Stomach (tissue), 9 donors: Measurements from ENCODE around the gene SMYD3. TPM values are rescaled to one million over a fixed set of nuclear protein-coding genes. Genes with fewer than 3 reads are reported as not detected.

Experiments used
- DNase-seq, 2 donors: peaks; one replicate each; pipeline versions ENCODE4 v3.0.0 to v3.0.0-alpha.2; 2013 to 2019
- H3K27ac ChIP-seq, 5 donors: fragments of 200-600 bp in 4 of 5; sonication (generic) in 4 of 5; one replicate each; pipeline ENCODE4 v1.5.1; 2013 to 2019; ENCODE audit warnings: mild to moderate bottlenecking in 1 of 5, moderate library complexity in 1 of 5
- H3K27me3 ChIP-seq, 3 donors: fragments of 200-600 bp; sonication (generic); one replicate each; pipeline ENCODE4 v1.5.1; 2017 to 2019; ENCODE audit warnings: mixed run types in 1 of 3
- H3K36me3 ChIP-seq, 4 donors: fragments of 200-600 bp; sonication (generic); 1 replicate in 3 of 4; 2 replicates in 1 of 4; pipeline ENCODE4 v1.5.1; 2016 to 2019
- H3K4me1 ChIP-seq, 4 donors: fragments of 200-600 bp; sonication (generic); one replicate each; pipeline ENCODE4 v1.5.1; 2016 to 2019
- H3K4me3 ChIP-seq, 4 donors: fragments of 200-600 bp; sonication (generic) in 3 of 4; one replicate each; pipeline ENCODE4 v1.5.1; 2016 to 2019; ENCODE audit warnings: mild to moderate bottlenecking in 1 of 4
- H3K9me3 ChIP-seq, 4 donors: fragments of 200-600 bp; sonication (generic); one replicate each; pipeline ENCODE4 v1.5.1; 2016 to 2019
- CTCF ChIP-seq, 7 experiments: fragments of 450-650 bp in 4 of 7; fragments of 200-600 bp in 3 of 7; sonication (generic) in 3 of 7; IDR thresholded peaks; one replicate each; pipeline ENCODE4 v1.5.1; 2016 to 2019; ENCODE audit warnings: antibody characterized with exemption in 7 of 7, control low read depth in 2 of 7, mild to moderate bottlenecking in 1 of 7
- EP300 ChIP-seq: sonication (generic); formaldehyde crosslinking; IDR thresholded peaks from one replicate; pipeline ENCODE4 v1.6.1; 2017; ENCODE audit warnings: antibody characterized with exemption
- POLR2A ChIP-seq, 4 donors: fragments of 450-650 bp; IDR thresholded peaks; one replicate each; pipeline ENCODE4 v1.6.1; 2016; ENCODE audit warnings: antibody characterized with exemption in 4 of 4, control low read depth in 2 of 4, mild to moderate bottlenecking in 1 of 4, moderate library complexity in 1 of 4
- POLR2AphosphoS5 ChIP-seq, 3 donors: sonication (generic); formaldehyde crosslinking; IDR thresholded peaks; one replicate each; pipeline ENCODE4 v1.6.1; 2016; ENCODE audit warnings: antibody characterized with exemption in 3 of 3
- WGBS, 5 donors: extraction: QIAGEN DNeasy Blood & Tissue Kit in 3 of 5; methylation state at CpG; one replicate each; pipeline versions ENCODE4 v1.1.5 to v1.1.7; 2013 to 2018; 5-methylcytosine and 5-hydroxymethylcytosine counted together
- intact Hi-C: fragments of 100-400 bp; cut with DNase I; formaldehyde crosslinking; loops from one replicate; pipeline ENCODE4 v1.15.1; 2023; ENCODE audit warnings: low total_unique reads
- polyA plus RNA-seq, 3 donors: library from polyadenylated mRNA; stranded (reverse); fragments of 200-250 nt; gene quantifications; one replicate each; pipeline ENCODE4 v1.2.3, GENCODE V29; 2013
- total RNA-seq, 5 donors: library from RNA; depleted of rRNA; stranded (reverse); fragments of >200 nt; gene quantifications; one replicate each; pipeline versions ENCODE4 v1.1.0 to v1.2.3, GENCODE V29; 2014 to 2016
- donor health status: healthy with polysubstance abuse.
- donor health status: Bipolar disorder and iron deficiency.
- donor health status: healthy.

The SMYD3 gene
- total and polyA plus RNA-seq, 8 donors = 6.4 to 196 (median 27.8) TPM

- no peaks in the 10 kb centered on the region for H3K9me3 ChIP-seq
- no peak overlapping the region for H3K27ac ChIP-seq
- 59 to 79% (median 72%) methylated on average over 2 of the region's 2 CpGs for WGBS, 5 donors
- no peak overlapping the region for H3K4me3 ChIP-seq
- TF ChIP-seq EP300 (no peak), POLR2AphosphoS5 (IDR thresholded peaks at IDR 0.05) (no peak)
- DNase-seq = no peak
- intact Hi-C loops = no loop called here
- no peaks in the 10 kb centered on the region for H3K36me3 ChIP-seq
- H3K4me1 ChIP-seq = peaks cover 0 to 5% (median 0%) of the 10 kb centered on the region in 4 donors
- no peaks in the 10 kb centered on the region for H3K27me3 ChIP-seq
Observed at GRCh38 chr1:245987219-245987545, 519.9 kb downstream of the SMYD3 start.

GRCh38 chr1:245986404-245987218 lies 520.5 kb downstream of the SMYD3 start:
- no peak overlapping the region for H3K27ac ChIP-seq
- DNase-seq = no peak
- no peak for TF ChIP-seq POLR2A (IDR thresholded peaks at IDR 0.05)
- no peak for TF ChIP-seq POLR2AphosphoS5 (IDR thresholded peaks at IDR 0.05)
- no peak for TF ChIP-seq CTCF (IDR thresholded peaks at IDR 0.05)
- no peak for TF ChIP-seq EP300
- no peak overlapping the region for H3K4me3 ChIP-seq
- H3K27me3 ChIP-seq = no peaks in the 10 kb centered on the region
- no peaks in the 10 kb centered on the region for H3K9me3 ChIP-seq
- WGBS, 5 donors = 58 to 76% (median 63%) methylated on average over 12 of the region's 12 CpGs
- peaks cover 0 to 5% (median 0%) of the 10 kb centered on the region in 4 donors for H3K4me1 ChIP-seq
- no peaks in the 10 kb centered on the region for H3K36me3 ChIP-seq
- intact Hi-C loops = no loop called here

GRCh38 chr1:245984390-245985155 lies 522.5 kb downstream of the SMYD3 start:
- TF ChIP-seq POLR2AphosphoS5 (IDR thresholded peaks at IDR 0.05) = no peak
- no peak overlapping the region for H3K27ac ChIP-seq
- intact Hi-C loops = no loop called here

GRCh38 chr1:245983294-245983967 lies 523.6 kb downstream of the SMYD3 start:
- H3K36me3 ChIP-seq = no peaks in the 10 kb centered on the region
- no peak overlapping the region for H3K27ac ChIP-seq
- no peak overlapping the region for H3K4me3 ChIP-seq
- 84 to 92% (median 88%) methylated on average over 7 of the region's 7 CpGs for WGBS, 5 donors
- peaks cover 0 to 5% (median 0%) of the 10 kb centered on the region in 4 donors for H3K4me1 ChIP-seq
- no peaks in the 10 kb centered on the region for H3K27me3 ChIP-seq
- intact Hi-C loops = no loop called here
- no peak for TF ChIP-seq CTCF (IDR thresholded peaks at IDR 0.05)
- no peaks in the 10 kb centered on the region for H3K9me3 ChIP-seq
- DNase-seq = no peak

More at GRCh38 chr1:245984390-245985155, 522.5 kb downstream of the SMYD3 start:
- Histone ChIP-seq H3K4me3 (no peak overlapping the region), H3K4me1 (peaks cover 0 to 5% (median 0%) of the 10 kb centered on the region in 4 donors), H3K9me3 (no peaks in the 10 kb centered on the region), H3K27me3 (no peaks in the 10 kb centered on the region), H3K36me3 (no peaks in the 10 kb centered on the region)
- 87 to 93% (median 91%) methylated on average over 7 of the region's 7 CpGs for WGBS, 5 donors
- DNase-seq = no peak

- Histone ChIP-seq H3K4me1 (no peaks in the 10 kb centered on the region), H3K27me3 (no peaks in the 10 kb centered on the region), H3K9me3 (no peaks in the 10 kb centered on the region), H3K27ac (no peak overlapping the region), H3K4me3 (no peak overlapping the region), H3K36me3 (no peaks in the 10 kb centered on the region)
- 77 to 96% (median 94%) methylated on average over 9 of the region's 9 CpGs for WGBS, 5 donors
- no peak for DNase-seq
- no peak for TF ChIP-seq EP300
- no peak for TF ChIP-seq POLR2A (IDR thresholded peaks at IDR 0.05)
- no peak for TF ChIP-seq CTCF (IDR thresholded peaks at IDR 0.05)
- TF ChIP-seq POLR2AphosphoS5 (IDR thresholded peaks at IDR 0.05) = no peak
- intact Hi-C loops = no loop called here
Observed at GRCh38 chr1:245979589-245979988, 527.5 kb downstream of the SMYD3 start.
